GM18873 (cell line): ENCODE measurements around the gene GRK5.
A peak's percentile ranks its signal among the peaks of the same experiment; 100 is the strongest.

Experiments
- ATAC-seq: cut with Tn5 transposase; IDR thresholded peaks from one replicate; pipeline ENCODE4 v1.9.1; 2021; ENCODE audit warnings: mild to moderate bottlenecking, moderate library complexity, moderate number of reproducible peaks; ENCODE audit not compliant: unreplicated experiment, low FRiP score

GRK5 gene

GRCh38 chr10:119290301-119291048 is 83.1 kb downstream of the GRK5 start:
- ATAC-seq, result no peak

GRCh38 chr10:119291223-119291900 is 84.0 kb downstream of the GRK5 start:
- ATAC-seq, result no peak

- ATAC-seq, result no peak
These were observed 85.8 kb downstream of the GRK5 start for GRCh38 chr10:119292968-119293760.

GRCh38 chr10:119296703-119297102 is 89.3 kb downstream of the GRK5 start:
- ATAC-seq, result no peak

GRCh38 chr10:119297207-119297968 is 90.0 kb downstream of the GRK5 start:
- ATAC-seq, result no peak

- no peak for ATAC-seq
These were observed 91.4 kb downstream of the GRK5 start for GRCh38 chr10:119298810-119299209.

- ATAC-seq, result no peak
These were observed 92.2 kb downstream of the GRK5 start for GRCh38 chr10:119299531-119299930.

GRCh38 chr10:119301397-119301796 is 94.0 kb downstream of the GRK5 start:
- no peak for ATAC-seq

- no peak for ATAC-seq
These were observed 94.8 kb downstream of the GRK5 start for GRCh38 chr10:119302172-119302571.

- ATAC-seq, result no peak
These were observed 95.4 kb downstream of the GRK5 start for GRCh38 chr10:119302591-119303253.

- no peak for ATAC-seq
These were observed 96.5 kb downstream of the GRK5 start for GRCh38 chr10:119303886-119304285.

GRCh38 chr10:119304541-119304940 is 97.2 kb downstream of the GRK5 start:
- no peak for ATAC-seq

GRCh38 chr10:119305860-119306513 is 98.6 kb downstream of the GRK5 start:
- peak; percentile 45 for ATAC-seq

GRCh38 chr10:119306514-119306951 is 99.2 kb downstream of the GRK5 start:
- ATAC-seq, result peak; percentile 69

- ATAC-seq, result no peak
These were observed 99.6 kb downstream of the GRK5 start for GRCh38 chr10:119306986-119307392.

GRCh38 chr10:119308089-119308488 is 100.7 kb downstream of the GRK5 start:
- no peak for ATAC-seq

GRCh38 chr10:119308551-119309422 is 101.4 kb downstream of the GRK5 start:
- no peak for ATAC-seq

GRCh38 chr10:119309423-119309770 is 102.0 kb downstream of the GRK5 start:
- ATAC-seq, result no peak

- ATAC-seq, result no peak
These were observed 103.4 kb downstream of the GRK5 start for GRCh38 chr10:119310806-119311205.
